GM10266 (cell line): ENCODE results near the gene CIBAR2.

Source experiments
- DNase-seq: peaks from one replicate; pipeline ENCODE4 v3.0.0; 2012; ENCODE audit errors: extremely low spot score
- CTCF ChIP-seq: IDR thresholded peaks from 2 replicates; pipeline ENCODE4 v1.5.1; 2012; ENCODE audit warnings: mild to moderate bottlenecking, low read depth; ENCODE audit not compliant: control insufficient read depth, insufficient read depth; ENCODE audit errors: missing control alignments

The CIBAR2 gene

GRCh38 chr16:85051067-85051581, 61.1 kb downstream of the CIBAR2 start:
- TF ChIP-seq CTCF: no peak
- DNase-seq: no peak

GRCh38 chr16:85049706-85050305, 62.5 kb downstream of the CIBAR2 start:
- no peak for TF ChIP-seq CTCF
- no peak for DNase-seq

- no peak for TF ChIP-seq CTCF
Measured at GRCh38 chr16:85048921-85049562, 63.2 kb downstream of the CIBAR2 start.

More at GRCh38 chr16:85048921-85049562, 63.2 kb downstream of the CIBAR2 start:
- no peak for DNase-seq
